Tibial nerve (tissue), 4 donors: ENCODE data around the gene FAM227B. TPM values are rescaled to one million over a fixed set of nuclear protein-coding genes. Genes with fewer than 3 reads are reported as not detected.

Experiments
- DNase-seq, 2 donors: peaks; one replicate each; pipeline ENCODE4 v3.0.0-alpha.2; 2019; ENCODE audit warnings: low spot score in 2 of 2
- H3K27ac ChIP-seq, 4 donors: fragments of 200-600 bp; sonication (generic) in 3 of 4; one replicate each; pipeline ENCODE4 v1.5.1; 2017 to 2019; ENCODE audit warnings: mild to moderate bottlenecking in 1 of 4
- H3K27me3 ChIP-seq, 2 donors: fragments of 200-600 bp; sonication (generic) in 1 of 2; one replicate each; pipeline versions ENCODE4 v1.5.1 to v1.6.0; 2017 to 2019
- H3K36me3 ChIP-seq, 3 donors: fragments of 200-600 bp; sonication (generic); one replicate each; pipeline ENCODE4 v1.5.1; 2018 to 2019
- H3K4me1 ChIP-seq, 4 donors: fragments of 200-600 bp; sonication (generic) in 3 of 4; one replicate each; pipeline ENCODE4 v1.5.1; 2017 to 2019
- H3K4me3 ChIP-seq, 4 donors: fragments of 200-600 bp; sonication (generic) in 3 of 4; one replicate each; pipeline ENCODE4 v1.5.1; 2017 to 2019; ENCODE audit warnings: mild to moderate bottlenecking in 1 of 4, moderate library complexity in 1 of 4
- H3K9me3 ChIP-seq, 4 donors: fragments of 200-600 bp; sonication (generic) in 3 of 4; one replicate each; pipeline ENCODE4 v1.5.1; 2017 to 2019
- CTCF ChIP-seq, 5 experiments: fragments of 200-600 bp in 3 of 5; fragments of 450-650 bp in 2 of 5; sonication (generic) in 3 of 5; IDR thresholded peaks; one replicate each; pipeline ENCODE4 v1.5.1; 2016 to 2019; ENCODE audit warnings: antibody characterized with exemption in 5 of 5, mild to moderate bottlenecking in 3 of 5, moderate library complexity in 2 of 5
- EP300 ChIP-seq, 2 donors: sonication (generic); formaldehyde crosslinking; IDR thresholded peaks; one replicate each; pipeline ENCODE4 v1.6.1; 2017; ENCODE audit warnings: antibody characterized with exemption in 2 of 2, mild to moderate bottlenecking in 1 of 2
- POLR2A ChIP-seq, 2 donors: fragments of 450-650 bp; IDR thresholded peaks; one replicate each; pipeline ENCODE4 v1.6.1; 2017; ENCODE audit warnings: antibody characterized with exemption in 2 of 2, mild to moderate bottlenecking in 2 of 2, moderate library complexity in 2 of 2
- WGBS, 2 donors: methylation state at CpG; one replicate each; pipeline ENCODE4 v1.1.5; 2018; 5-methylcytosine and 5-hydroxymethylcytosine counted together
- total RNA-seq, 4 donors: library from RNA; depleted of rRNA; stranded (reverse); fragments of >200 nt; gene quantifications; one replicate each; pipeline ENCODE4 v1.1.0, GENCODE V29; 2016

The FAM227B gene
- total RNA-seq, 4 donors from 2014 or later: 2.1 to 14.2 (median 7.7) TPM

GRCh38 chr15:49421991-49422390 is 198.6 kb downstream of the FAM227B start:
- H3K27ac ChIP-seq: peak overlapping the region; percentile 56 to 86 (median 72)

GRCh38 chr15:49418811-49419210 is 201.8 kb downstream of the FAM227B start:
- no peaks in the 10 kb centered on the region for H3K9me3 ChIP-seq
- H3K36me3 ChIP-seq: no peaks in the 10 kb centered on the region
- H3K4me1 ChIP-seq: peaks cover 0 to 11% (median 0%) of the 10 kb centered on the region in 4 donors
- no peak overlapping the region for H3K27ac ChIP-seq
- no peak for TF ChIP-seq EP300 (IDR thresholded peaks at IDR 0.05)
- no peak for TF ChIP-seq POLR2A (IDR thresholded peaks at IDR 0.05)
- TF ChIP-seq CTCF (IDR thresholded peaks at IDR 0.05): no peak
- no peak for DNase-seq
- WGBS, 2 donors: 77 to 92% methylated on average over 1 of the region's 1 CpG
- no peak overlapping the region for H3K4me3 ChIP-seq
- H3K27me3 ChIP-seq: no peaks in the 10 kb centered on the region

More at GRCh38 chr15:49421991-49422390, 198.6 kb downstream of the FAM227B start:
- Histone ChIP-seq H3K4me1 (peaks cover 0 to 11% (median 0%) of the 10 kb centered on the region in 4 donors), H3K36me3 (no peaks in the 10 kb centered on the region), H3K4me3 (peak overlapping the region in 3 of 4 donors; percentile 20 to 56 (median 33)), H3K27me3 (no peaks in the 10 kb centered on the region), H3K9me3 (no peaks in the 10 kb centered on the region)
- WGBS, 2 donors: 11 to 26% methylated on average over 9 of the region's 9 CpGs
- TF ChIP-seq EP300 (IDR thresholded peaks at IDR 0.05) (peak in 1 of 2 donors; percentile 61), POLR2A (IDR thresholded peaks at IDR 0.05) (no peak), CTCF (IDR thresholded peaks at IDR 0.05) (peak; percentile 72 to 94 (median 83))
- DNase-seq: peak; percentile 64 to 82

- Histone ChIP-seq H3K27ac (no peak overlapping the region), H3K4me3 (no peak overlapping the region), H3K36me3 (no peaks in the 10 kb centered on the region), H3K27me3 (no peaks in the 10 kb centered on the region), H3K9me3 (no peaks in the 10 kb centered on the region), H3K4me1 (no peaks in the 10 kb centered on the region)
- no peak for TF ChIP-seq CTCF (IDR thresholded peaks at IDR 0.05)
- TF ChIP-seq POLR2A (IDR thresholded peaks at IDR 0.05): no peak
- TF ChIP-seq EP300 (IDR thresholded peaks at IDR 0.05): no peak
- DNase-seq: no peak
- WGBS, 2 donors: 79 to 80% methylated on average over 1 of the region's 1 CpG
These were observed 205.0 kb downstream of the FAM227B start for GRCh38 chr15:49415638-49416037.

- Histone ChIP-seq H3K27ac (no peak overlapping the region), H3K4me1 (no peaks in the 10 kb centered on the region), H3K9me3 (no peaks in the 10 kb centered on the region), H3K27me3 (no peaks in the 10 kb centered on the region), H3K36me3 (no peaks in the 10 kb centered on the region), H3K4me3 (no peak overlapping the region)
- DNase-seq: no peak
- no peak for TF ChIP-seq EP300 (IDR thresholded peaks at IDR 0.05)
- TF ChIP-seq CTCF (IDR thresholded peaks at IDR 0.05): no peak
- no peak for TF ChIP-seq POLR2A (IDR thresholded peaks at IDR 0.05)
These were observed 205.5 kb downstream of the FAM227B start for GRCh38 chr15:49415149-49415548.

GRCh38 chr15:49412797-49413196 is 207.8 kb downstream of the FAM227B start:
- H3K4me3 ChIP-seq: no peak overlapping the region
- H3K9me3 ChIP-seq: no peaks in the 10 kb centered on the region
- no peaks in the 10 kb centered on the region for H3K36me3 ChIP-seq
- H3K27ac ChIP-seq: no peak overlapping the region
- H3K4me1 ChIP-seq: no peaks in the 10 kb centered on the region
- DNase-seq: no peak
- H3K27me3 ChIP-seq: no peaks in the 10 kb centered on the region
- TF ChIP-seq POLR2A (IDR thresholded peaks at IDR 0.05) (no peak), CTCF (IDR thresholded peaks at IDR 0.05) (no peak), EP300 (IDR thresholded peaks at IDR 0.05) (no peak)
